Measurements from ENCODE around the gene L1TD1.
"Not testable (repeated sequence)": the region's sequence is repeated elsewhere in the genome, so short reads cannot be mapped to it uniquely, and the experiment has no call there.

L1TD1 gene

DNA sequence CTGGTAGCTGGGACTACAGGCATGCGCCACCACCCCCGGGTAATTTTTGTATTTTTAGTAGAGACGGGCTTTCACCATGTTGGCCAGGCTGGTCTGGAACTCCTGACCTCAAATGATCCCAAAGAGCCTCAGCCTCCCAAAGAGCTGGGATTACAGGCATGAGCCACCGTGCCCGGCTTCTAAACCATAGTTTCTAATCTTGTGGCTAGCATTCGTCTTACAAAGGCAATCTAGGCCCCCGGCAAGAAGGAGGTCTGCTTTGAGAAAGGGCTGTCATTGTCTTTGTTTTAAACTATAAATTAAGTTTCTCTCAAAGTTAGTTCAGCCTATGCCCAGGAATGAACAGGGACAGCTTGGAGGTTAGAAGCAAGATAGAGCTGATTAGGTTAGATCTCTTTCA lies 10.3 kb upstream of the L1TD1 start:
- no peaks in the 10 kb centered on the region for H3K27me3 ChIP-seq
- H3K4me3 ChIP-seq (ENCODE audit: low read depth, low read length), result no peak overlapping the region
- TF ChIP-seq, protein P1, sequence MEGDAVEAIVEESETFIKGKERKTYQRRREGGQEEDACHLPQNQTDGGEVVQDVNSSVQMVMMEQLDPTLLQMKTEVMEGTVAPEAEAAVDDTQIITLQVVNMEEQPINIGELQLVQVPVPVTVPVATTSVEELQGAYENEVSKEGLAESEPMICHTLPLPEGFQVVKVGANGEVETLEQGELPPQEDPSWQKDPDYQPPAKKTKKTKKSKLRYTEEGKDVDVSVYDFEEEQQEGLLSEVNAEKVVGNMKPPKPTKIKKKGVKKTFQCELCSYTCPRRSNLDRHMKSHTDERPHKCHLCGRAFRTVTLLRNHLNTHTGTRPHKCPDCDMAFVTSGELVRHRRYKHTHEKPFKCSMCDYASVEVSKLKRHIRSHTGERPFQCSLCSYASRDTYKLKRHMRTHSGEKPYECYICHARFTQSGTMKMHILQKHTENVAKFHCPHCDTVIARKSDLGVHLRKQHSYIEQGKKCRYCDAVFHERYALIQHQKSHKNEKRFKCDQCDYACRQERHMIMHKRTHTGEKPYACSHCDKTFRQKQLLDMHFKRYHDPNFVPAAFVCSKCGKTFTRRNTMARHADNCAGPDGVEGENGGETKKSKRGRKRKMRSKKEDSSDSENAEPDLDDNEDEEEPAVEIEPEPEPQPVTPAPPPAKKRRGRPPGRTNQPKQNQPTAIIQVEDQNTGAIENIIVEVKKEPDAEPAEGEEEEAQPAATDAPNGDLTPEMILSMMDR (IDR thresholded peaks at IDR 0.05; ENCODE audit: low read depth, low read length), result no peak
- H3K36me3 ChIP-seq, result no peaks in the 10 kb centered on the region
- no peaks in the 10 kb centered on the region for H3K9me3 ChIP-seq
- no peaks in the 10 kb centered on the region for H3K4me1 ChIP-seq
- no peak for DNase-seq

DNA sequence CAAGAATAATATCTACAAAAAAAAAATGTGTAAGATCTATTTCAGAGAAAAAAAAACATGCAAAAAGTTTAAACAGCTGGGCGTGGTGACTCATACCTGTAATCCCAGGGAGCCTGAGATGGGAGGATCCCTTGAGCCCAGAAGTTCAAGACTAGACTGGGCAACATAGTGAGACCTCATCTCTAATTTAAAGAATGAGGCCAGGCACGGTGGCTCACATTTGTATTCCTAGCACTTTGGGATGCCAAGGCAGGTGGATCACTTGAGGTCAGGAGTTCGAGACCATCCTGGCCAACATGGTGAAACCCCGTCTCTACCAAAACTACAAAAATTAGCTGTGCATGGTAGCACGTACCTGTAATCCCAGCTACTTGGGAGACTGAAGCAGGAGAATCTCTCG lies 9.4 kb upstream of the L1TD1 start:
- not testable (repeated sequence) for H3K9me3 ChIP-seq; H3K4me1 ChIP-seq; DNase-seq; H3K36me3 ChIP-seq; H3K27me3 ChIP-seq; H3K4me3 ChIP-seq (ENCODE audit: low read depth, low read length)

DNA sequence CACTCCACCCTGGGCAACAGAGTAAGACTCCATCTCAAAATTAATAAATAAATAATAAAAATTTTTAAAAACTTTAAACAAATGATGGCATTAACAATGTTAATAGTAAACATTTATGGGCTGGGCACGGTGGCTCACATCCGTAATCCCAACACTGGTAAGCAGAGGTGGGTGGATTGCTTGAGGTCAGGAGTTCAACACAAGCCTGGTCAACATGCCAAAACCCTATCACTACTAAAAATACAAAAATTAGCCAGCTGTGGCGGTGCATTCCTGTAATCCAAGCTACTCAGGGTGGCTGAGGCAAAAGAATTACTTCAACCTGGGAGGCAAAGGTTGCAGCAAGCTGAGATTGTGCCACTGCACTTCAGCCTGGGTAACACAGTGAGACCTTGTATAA lies 9.0 kb upstream of the L1TD1 start:
- no peaks in the 10 kb centered on the region for H3K9me3 ChIP-seq
- no peak overlapping the region for H3K4me3 ChIP-seq (ENCODE audit: low read depth, low read length)
- TF ChIP-seq, protein P1 (IDR thresholded peaks at IDR 0.05; ENCODE audit: low read depth, low read length), result no peak
- H3K4me1 ChIP-seq, result no peaks in the 10 kb centered on the region
- DNase-seq, result no peak
- no peaks in the 10 kb centered on the region for H3K36me3 ChIP-seq
- no peaks in the 10 kb centered on the region for H3K27me3 ChIP-seq

DNA sequence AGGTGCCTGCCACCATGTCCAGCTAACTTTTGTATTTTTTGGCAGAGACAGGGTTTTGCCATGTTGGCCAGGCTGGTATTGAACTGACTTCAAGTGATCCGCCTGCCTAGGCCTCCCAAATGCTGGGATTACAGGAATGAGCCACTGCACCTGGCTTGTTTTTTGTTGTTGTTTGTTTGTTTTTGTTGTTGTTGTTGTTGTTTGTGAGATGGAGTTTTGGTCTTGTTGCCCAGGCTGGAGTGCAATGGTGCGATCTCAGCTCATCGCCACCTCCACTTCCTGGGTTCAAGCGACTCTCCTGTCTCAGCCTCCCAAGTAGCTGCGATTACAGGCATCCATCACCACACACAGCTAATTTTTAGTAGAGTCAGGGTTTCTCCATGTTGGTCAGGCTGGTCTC lies 7.1 kb upstream of the L1TD1 start:
- Histone ChIP-seq H3K4me3 (ENCODE audit: low read depth, low read length) (no peak overlapping the region), H3K9me3 (no peaks in the 10 kb centered on the region), H3K4me1 (no peaks in the 10 kb centered on the region), H3K36me3 (no peaks in the 10 kb centered on the region), H3K27me3 (no peaks in the 10 kb centered on the region)
- TF ChIP-seq, protein P1 (IDR thresholded peaks at IDR 0.05; ENCODE audit: low read depth, low read length), result no peak
- no peak for DNase-seq

DNA sequence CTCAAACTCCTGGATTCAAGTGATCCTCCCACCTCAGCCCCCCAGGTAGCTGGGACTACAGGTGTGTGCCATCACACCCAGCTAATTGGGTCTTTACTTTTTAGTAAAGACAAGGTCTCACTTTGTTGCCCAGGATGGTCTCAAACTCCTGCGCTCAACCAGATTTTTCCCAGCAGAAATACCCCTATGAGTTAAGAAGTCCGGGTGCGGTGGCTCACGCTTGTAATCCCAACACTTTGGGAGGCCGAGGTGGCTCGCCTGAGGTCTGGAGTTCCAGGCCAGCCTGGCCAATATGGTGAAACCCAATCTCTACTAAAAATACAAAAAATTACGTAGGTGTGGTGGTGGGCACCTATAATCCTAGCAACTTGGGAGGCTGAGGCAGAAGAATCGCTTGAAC lies 6.5 kb upstream of the L1TD1 start:
- TF ChIP-seq, protein P1 (IDR thresholded peaks at IDR 0.05; ENCODE audit: low read depth, low read length), result no peak

DNA sequence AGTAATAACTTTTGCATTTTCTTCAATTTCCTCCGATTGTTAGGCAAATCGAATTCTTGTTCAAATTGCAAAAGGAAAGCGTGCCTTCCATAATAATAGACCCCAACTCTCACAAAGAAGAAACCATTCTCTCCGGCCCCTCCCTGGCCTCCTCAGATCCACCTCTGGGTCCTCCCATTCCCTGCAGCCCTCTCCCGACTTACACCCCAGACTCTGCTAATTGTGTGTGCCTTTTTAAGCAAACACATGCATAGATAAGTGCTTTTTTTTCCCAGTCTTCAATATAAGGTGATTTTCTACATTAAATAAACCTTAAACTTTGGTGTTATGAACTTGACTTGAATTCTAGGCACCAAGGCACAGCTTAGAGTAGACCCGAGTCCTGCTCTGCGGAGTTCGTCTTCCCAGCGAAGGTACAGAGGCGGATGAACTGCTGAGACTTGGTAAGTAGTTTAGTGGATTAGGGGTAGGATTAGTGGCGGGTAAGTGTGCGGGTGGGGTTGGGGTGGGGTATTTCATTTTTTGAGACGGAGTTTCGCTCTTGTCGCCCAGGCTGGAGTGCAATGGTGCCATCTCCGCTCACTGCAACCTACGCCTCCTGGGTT lies 1.5 kb downstream of the L1TD1 start:
- DNase-seq, result no peak
- TF ChIP-seq, protein P1 (IDR thresholded peaks at IDR 0.05; ENCODE audit: low read depth, low read length), result no peak
- Histone ChIP-seq H3K27me3 (no peaks in the 10 kb centered on the region), H3K36me3 (no peaks in the 10 kb centered on the region), H3K4me1 (no peaks in the 10 kb centered on the region), H3K9me3 (no peaks in the 10 kb centered on the region), H3K4me3 (ENCODE audit: low read depth, low read length) (no peak overlapping the region)

More for the DNA sequence above, 6.5 kb upstream of the L1TD1 start:
- Histone ChIP-seq H3K4me1 (no peaks in the 10 kb centered on the region), H3K27me3 (no peaks in the 10 kb centered on the region), H3K36me3 (no peaks in the 10 kb centered on the region), H3K9me3 (no peaks in the 10 kb centered on the region), H3K4me3 (ENCODE audit: low read depth, low read length) (no peak overlapping the region)
- no peak for DNase-seq

Measured in BE2C (cell line).